Lower leg skin (tissue), 3 donors: Measurements from ENCODE around the gene FAM120A.

Source experiments
- CTCF ChIP-seq, 3 donors: fragments of 450-650 bp; IDR thresholded peaks; one replicate each; pipeline ENCODE4 v1.5.1; 2016; ENCODE audit warnings: antibody characterized with exemption in 3 of 3, mild to moderate bottlenecking in 3 of 3, moderate library complexity in 2 of 3
- POLR2A ChIP-seq, 2 donors: fragments of 450-650 bp; IDR thresholded peaks; one replicate each; pipeline ENCODE4 v1.6.1; 2016 to 2017; ENCODE audit warnings: antibody characterized with exemption in 2 of 2, mild to moderate bottlenecking in 1 of 2, moderate library complexity in 1 of 2

DNA sequence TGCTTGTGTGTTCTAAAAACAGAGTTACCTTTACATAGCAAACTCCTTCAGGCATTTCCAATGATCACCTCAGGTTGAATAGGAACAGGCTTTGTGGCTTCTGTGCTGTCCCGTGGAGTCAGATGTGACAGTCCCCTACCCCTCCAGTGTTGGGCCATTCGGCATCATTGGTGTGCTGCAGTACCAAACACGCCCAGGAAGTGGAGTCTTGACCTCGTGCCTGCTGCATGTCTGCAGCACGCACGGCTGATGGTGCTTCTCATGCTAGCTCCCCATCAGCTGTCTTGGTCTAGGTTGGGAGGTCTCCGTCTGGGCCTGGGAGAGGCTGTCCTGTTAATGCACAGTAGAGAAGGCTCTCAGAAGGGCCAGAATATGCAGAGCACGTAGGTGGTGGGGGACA, 82.4 kb downstream of the FAM120A start:
- TF ChIP-seq CTCF (IDR thresholded peaks at IDR 0.05) (no peak), POLR2A (IDR thresholded peaks at IDR 0.05) (no peak)
